ENCODE results near the gene KCNK4. TPM values are rescaled to one million over a fixed set of nuclear protein-coding genes. Genes with fewer than 3 reads are reported as not detected.

Gene KCNK4
- total RNA-seq, 3 donors from 2014 or later: not detected

DNA sequence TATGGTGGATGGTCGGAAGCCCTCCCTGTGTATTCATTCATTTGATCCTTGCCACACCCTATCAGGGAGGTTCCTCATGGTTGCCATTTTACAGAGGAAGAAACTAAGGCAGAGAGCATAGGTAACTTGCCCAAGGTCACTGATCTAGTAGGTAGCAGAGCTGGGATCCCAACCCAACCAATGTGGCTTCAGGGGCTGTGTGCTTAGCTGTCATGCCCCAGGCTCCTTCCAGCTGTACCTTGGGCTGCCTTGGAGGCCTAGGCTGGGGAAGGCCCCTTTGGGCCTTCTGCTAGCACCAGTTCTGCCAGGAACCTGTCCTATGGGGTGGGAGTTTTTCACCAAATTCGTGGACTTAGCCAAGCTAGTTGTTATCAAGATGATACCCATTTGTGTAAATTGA is 15.3 kb upstream of the KCNK4 start:
- TF ChIP-seq, protein P1, sequence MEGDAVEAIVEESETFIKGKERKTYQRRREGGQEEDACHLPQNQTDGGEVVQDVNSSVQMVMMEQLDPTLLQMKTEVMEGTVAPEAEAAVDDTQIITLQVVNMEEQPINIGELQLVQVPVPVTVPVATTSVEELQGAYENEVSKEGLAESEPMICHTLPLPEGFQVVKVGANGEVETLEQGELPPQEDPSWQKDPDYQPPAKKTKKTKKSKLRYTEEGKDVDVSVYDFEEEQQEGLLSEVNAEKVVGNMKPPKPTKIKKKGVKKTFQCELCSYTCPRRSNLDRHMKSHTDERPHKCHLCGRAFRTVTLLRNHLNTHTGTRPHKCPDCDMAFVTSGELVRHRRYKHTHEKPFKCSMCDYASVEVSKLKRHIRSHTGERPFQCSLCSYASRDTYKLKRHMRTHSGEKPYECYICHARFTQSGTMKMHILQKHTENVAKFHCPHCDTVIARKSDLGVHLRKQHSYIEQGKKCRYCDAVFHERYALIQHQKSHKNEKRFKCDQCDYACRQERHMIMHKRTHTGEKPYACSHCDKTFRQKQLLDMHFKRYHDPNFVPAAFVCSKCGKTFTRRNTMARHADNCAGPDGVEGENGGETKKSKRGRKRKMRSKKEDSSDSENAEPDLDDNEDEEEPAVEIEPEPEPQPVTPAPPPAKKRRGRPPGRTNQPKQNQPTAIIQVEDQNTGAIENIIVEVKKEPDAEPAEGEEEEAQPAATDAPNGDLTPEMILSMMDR (IDR thresholded peaks at IDR 0.05): no peak
- no peaks in the 10 kb centered on the region for H3K9me3 ChIP-seq
- no peak overlapping the region for H3K4me3 ChIP-seq
- H3K4me1 ChIP-seq (ENCODE audit: low read depth): peaks cover 33% of the 10 kb centered on the region
- H3K36me3 ChIP-seq (ENCODE audit: low read depth): no peaks in the 10 kb centered on the region
- ATAC-seq (no peak), DNase-seq (no peak)
- intact Hi-C loops (cut with DNase I, micrococcal nuclease): no loop called here

DNA sequence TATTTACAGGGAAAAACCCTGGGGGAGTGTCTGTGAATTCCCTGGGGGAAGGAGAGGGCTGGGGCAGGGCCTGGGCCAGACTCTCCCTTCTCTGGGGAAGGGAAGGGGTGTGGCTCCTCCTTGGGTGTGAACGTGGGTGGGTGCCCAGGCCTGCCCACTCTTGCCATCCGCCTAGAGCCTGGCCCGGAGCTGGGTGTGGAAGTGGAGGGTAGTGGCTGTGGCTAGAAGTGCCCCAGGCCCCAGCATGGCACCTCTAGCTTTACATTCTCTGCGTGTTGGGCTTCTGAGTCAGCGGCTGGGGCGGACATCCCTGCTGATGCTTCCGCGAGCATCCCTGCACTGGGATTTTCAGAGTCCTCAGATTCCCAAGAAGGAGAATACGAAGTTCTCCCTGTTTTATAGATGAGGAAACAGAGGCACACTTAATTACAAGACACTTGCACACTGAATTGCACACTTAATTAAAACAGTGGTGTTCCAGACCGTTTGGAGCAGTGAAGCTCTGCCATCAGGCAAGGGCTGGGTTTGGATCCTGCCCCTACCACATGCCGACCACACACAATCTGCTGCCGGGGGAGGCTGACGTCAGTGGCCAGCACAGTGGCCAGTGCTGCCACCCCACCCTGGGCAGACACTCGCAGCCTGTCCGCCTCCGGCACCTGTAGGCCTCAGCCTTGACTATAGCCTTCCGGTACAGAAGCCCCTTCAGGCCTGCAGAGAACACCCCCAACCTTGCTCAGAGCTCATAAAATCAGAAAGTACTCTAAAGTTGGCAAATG is 14.3 kb upstream of the KCNK4 start:
- H3K9me3 ChIP-seq: no peaks in the 10 kb centered on the region
- intact Hi-C loops (cut with DNase I, micrococcal nuclease): no loop called here
- no peak overlapping the region for H3K4me3 ChIP-seq
- H3K4me1 ChIP-seq (ENCODE audit: low read depth): peaks cover 31% of the 10 kb centered on the region
- TF ChIP-seq, protein P1 (IDR thresholded peaks at IDR 0.05): no peak
- peak; percentile 77 to 80 (median 78) for DNase-seq
- peak; percentile 72 for ATAC-seq
- H3K36me3 ChIP-seq (ENCODE audit: low read depth): no peaks in the 10 kb centered on the region

DNA sequence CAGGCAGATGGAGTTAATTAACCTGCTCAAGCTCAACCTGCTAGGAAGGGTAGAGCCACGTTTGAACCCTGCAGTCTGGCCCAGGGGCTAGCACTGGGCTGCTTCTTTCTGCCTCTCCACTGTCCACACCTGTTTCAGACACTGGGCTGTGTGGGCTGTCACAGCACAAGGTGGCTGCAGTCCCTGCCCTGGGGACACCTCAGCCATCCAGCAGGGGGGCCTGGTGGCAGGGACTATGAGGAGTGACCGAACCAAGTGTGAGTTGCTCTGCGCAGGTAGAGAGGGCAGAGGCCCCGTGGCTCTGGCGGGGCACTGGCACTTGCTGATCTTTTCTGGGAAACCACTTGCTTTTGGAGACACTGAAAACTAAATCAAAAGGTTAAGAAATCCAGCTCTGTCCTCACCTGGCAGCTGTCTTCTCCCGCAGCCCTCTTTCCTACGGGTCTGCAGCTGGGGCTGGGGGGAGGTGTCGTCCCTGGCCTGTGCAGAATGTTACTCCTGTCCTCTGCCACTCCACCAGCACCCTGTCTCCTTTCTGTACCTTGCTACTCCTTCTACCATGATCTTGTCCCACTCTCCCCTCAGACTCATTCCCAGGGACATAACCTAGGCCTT is 12.4 kb upstream of the KCNK4 start:
- Histone ChIP-seq H3K4me3 (no peak overlapping the region), H3K4me1 (ENCODE audit: low read depth) (peaks cover 30% of the 10 kb centered on the region), H3K36me3 (ENCODE audit: low read depth) (no peaks in the 10 kb centered on the region), H3K9me3 (no peaks in the 10 kb centered on the region)
- intact Hi-C loops (cut with DNase I, micrococcal nuclease): no loop called here
- TF ChIP-seq, protein P1 (IDR thresholded peaks at IDR 0.05): no peak
- no peak for ATAC-seq
- peak in 1 of 3 donors; percentile 41 for DNase-seq

DNA sequence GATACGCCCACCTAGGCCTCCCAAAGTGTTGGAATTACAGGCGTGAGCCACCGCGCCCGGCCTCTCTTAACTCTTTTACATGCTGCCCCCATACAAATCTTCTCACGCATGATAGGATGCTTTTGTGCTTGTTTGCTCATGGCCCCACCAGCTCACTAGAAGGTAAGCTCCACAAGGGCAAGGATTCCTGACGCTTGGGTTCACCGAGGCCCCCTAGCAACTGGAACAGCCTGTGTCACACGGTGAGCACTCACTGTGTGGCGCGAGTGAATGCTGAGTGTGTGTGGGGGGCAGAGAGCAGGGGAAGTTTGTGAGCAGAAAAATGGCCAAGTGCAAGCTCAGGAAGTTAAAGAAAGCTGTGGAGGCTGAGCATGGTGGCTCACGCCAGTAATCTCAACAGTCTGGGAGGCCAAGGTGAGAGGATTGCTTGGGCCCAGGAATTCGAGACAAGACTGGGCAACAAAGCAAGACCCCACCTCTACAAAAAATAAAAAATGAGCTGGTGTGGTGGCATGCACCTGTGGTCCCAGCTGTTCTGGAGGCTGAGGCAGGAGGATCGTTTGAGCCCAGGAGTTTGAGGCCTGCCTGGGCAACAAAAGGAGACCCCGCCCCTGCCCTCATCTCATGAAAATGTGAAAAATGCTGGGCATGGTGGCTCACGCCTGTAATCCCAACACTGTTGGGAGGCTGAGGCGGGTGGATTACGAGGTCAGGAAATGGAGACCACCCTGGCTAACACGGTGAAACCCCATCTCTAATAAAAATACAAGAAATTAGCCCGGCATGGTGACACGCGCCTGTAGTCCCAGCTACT is 8.9 kb upstream of the KCNK4 start:
- DNase-seq (peak in 1 of 3 donors; percentile 43), ATAC-seq (no peak)
- intact Hi-C loops (cut with DNase I, micrococcal nuclease): no loop called here
- Histone ChIP-seq H3K4me3 (no peak overlapping the region), H3K4me1 (ENCODE audit: low read depth) (peaks cover 30% of the 10 kb centered on the region), H3K9me3 (no peaks in the 10 kb centered on the region), H3K36me3 (ENCODE audit: low read depth) (no peaks in the 10 kb centered on the region)
- TF ChIP-seq, protein P1 (IDR thresholded peaks at IDR 0.05): no peak

DNA sequence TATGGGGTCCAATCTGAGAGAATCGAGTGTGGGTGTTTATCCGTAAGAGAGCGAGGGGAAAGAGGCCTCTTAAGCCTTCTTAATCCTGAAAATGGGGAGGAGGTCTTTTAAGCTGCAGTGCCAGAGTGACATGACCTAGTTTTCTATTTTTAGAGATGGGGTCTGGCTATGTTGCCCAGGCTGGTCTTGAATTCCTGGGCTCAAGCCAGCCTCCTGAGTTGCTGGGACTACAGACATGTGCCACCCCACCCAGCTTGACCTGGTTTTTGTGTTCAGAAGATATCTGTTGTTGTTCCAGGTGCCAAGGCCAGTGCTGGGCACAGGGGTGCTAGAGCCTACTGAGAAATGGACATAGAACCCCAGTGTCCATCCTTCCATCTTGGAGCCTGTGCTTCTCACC is 8.0 kb upstream of the KCNK4 start:
- no peaks in the 10 kb centered on the region for H3K36me3 ChIP-seq (ENCODE audit: low read depth)
- H3K4me3 ChIP-seq: no peak overlapping the region
- no peak for DNase-seq
- intact Hi-C loops (cut with DNase I, micrococcal nuclease): no loop called here
- H3K4me1 ChIP-seq (ENCODE audit: low read depth): peaks cover 28% of the 10 kb centered on the region
- TF ChIP-seq, protein P1 (IDR thresholded peaks at IDR 0.05): no peak
- ATAC-seq: no peak
- H3K9me3 ChIP-seq: no peaks in the 10 kb centered on the region
